GM12873 (cell line): ENCODE data around the gene CTBP2.
A peak's percentile ranks its signal among the peaks of the same experiment; 100 is the strongest.

Source experiments
- CTCF ChIP-seq: IDR thresholded peaks from 2 replicates; pipeline ENCODE4 v1.5.1; 2012; ENCODE audit warnings: low read depth, mild to moderate bottlenecking, moderate library complexity, low read length, control low read depth; ENCODE audit not compliant: insufficient read depth; ENCODE audit errors: missing control alignments

Gene CTBP2

GRCh38 chr10:125160856-125161706, 718 bp upstream of the CTBP2 start:
- TF ChIP-seq CTCF = peak; percentile 25

GRCh38 chr10:125159486-125159931, 854 bp downstream of the CTBP2 start:
- TF ChIP-seq CTCF = no peak

- peak; percentile 4 for TF ChIP-seq CTCF
These were observed 1.5 kb downstream of the CTBP2 start for GRCh38 chr10:125158601-125159485.

- TF ChIP-seq CTCF = no peak
These were observed 2.1 kb downstream of the CTBP2 start for GRCh38 chr10:125158275-125158600.

- TF ChIP-seq CTCF = no peak
These were observed 2.9 kb downstream of the CTBP2 start for GRCh38 chr10:125157505-125157904.

- TF ChIP-seq CTCF = no peak
These were observed 3.5 kb downstream of the CTBP2 start for GRCh38 chr10:125156739-125157480.

GRCh38 chr10:125156196-125156595, 4.2 kb downstream of the CTBP2 start:
- TF ChIP-seq CTCF = no peak
